ENCODE data around the gene SH3BP2. TPM values are rescaled to one million over a fixed set of nuclear protein-coding genes. Genes with fewer than 3 reads are reported as not detected.

SH3BP2 gene
- total RNA-seq, 1 experiment from 2014 or later, result 17.4 TPM

- H3K9me3 ChIP-seq (ENCODE audit: low read length), result no peaks in the 10 kb centered on the region
- intact Hi-C loops (cut with micrococcal nuclease), result no loop called here
- no peak overlapping the region for H3K4me3 ChIP-seq (ENCODE audit: low read length)
- no TSS peak for BruUV-seq (replicated peaks)
- H3K4me2 ChIP-seq (ENCODE audit: low read length), result no peak overlapping the region
- peaks cover 4% of the 10 kb centered on the region; the same call in 1 of the 2 replicates for H3K4me1 ChIP-seq (ENCODE audit: insufficient read depth, low read length)
- no peaks in the 10 kb centered on the region for H3F3A ChIP-seq (ENCODE audit: low read length, unreplicated experiment)
- DNase-seq, result no peak
- no peak overlapping the region for H2AFZ ChIP-seq (ENCODE audit: low read length)
- no peaks in the 10 kb centered on the region for H3K9me2 ChIP-seq (replicated peaks; ENCODE audit: low read length)
- CTCF ChIA-PET, result no interaction called here
- POLR2A ChIA-PET (ENCODE audit: unreplicated experiment), result no interaction called here
- ATAC-seq, result no peak
- no peak overlapping the region for H3K27ac ChIP-seq (ENCODE audit: low read length)
- H4K20me1 ChIP-seq (ENCODE audit: low read length), result no peaks in the 10 kb centered on the region
- no peak for TF ChIP-seq EZH2 (IDR thresholded peaks at IDR 0.05; ENCODE audit: low read length, unreplicated experiment)
- TF ChIP-seq EZH2phosphoT487 (IDR thresholded peaks at IDR 0.05; ENCODE audit: borderline replicate concordance, low read length), result no peak
- TF ChIP-seq, protein P1, sequence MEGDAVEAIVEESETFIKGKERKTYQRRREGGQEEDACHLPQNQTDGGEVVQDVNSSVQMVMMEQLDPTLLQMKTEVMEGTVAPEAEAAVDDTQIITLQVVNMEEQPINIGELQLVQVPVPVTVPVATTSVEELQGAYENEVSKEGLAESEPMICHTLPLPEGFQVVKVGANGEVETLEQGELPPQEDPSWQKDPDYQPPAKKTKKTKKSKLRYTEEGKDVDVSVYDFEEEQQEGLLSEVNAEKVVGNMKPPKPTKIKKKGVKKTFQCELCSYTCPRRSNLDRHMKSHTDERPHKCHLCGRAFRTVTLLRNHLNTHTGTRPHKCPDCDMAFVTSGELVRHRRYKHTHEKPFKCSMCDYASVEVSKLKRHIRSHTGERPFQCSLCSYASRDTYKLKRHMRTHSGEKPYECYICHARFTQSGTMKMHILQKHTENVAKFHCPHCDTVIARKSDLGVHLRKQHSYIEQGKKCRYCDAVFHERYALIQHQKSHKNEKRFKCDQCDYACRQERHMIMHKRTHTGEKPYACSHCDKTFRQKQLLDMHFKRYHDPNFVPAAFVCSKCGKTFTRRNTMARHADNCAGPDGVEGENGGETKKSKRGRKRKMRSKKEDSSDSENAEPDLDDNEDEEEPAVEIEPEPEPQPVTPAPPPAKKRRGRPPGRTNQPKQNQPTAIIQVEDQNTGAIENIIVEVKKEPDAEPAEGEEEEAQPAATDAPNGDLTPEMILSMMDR (conservative IDR thresholded peaks at IDR 0.05; ENCODE audit: low read depth, low read length), result no peak
- no peaks in the 10 kb centered on the region for H3K36me3 ChIP-seq (ENCODE audit: low read depth, low read length)
- H3K79me2 ChIP-seq (ENCODE audit: low read length), result 0 out of 2 replicates have a peak, but pooled peaks cover 3% of the 10 kb centered on the region
- no peak overlapping the region for H3K9ac ChIP-seq (ENCODE audit: low read length)
- no peaks in the 10 kb centered on the region for H3K27me3 ChIP-seq (ENCODE audit: low read length)
These were observed 20.8 kb downstream of the SH3BP2 start for GRCh38 chr4:2813446-2814405.

DNA sequence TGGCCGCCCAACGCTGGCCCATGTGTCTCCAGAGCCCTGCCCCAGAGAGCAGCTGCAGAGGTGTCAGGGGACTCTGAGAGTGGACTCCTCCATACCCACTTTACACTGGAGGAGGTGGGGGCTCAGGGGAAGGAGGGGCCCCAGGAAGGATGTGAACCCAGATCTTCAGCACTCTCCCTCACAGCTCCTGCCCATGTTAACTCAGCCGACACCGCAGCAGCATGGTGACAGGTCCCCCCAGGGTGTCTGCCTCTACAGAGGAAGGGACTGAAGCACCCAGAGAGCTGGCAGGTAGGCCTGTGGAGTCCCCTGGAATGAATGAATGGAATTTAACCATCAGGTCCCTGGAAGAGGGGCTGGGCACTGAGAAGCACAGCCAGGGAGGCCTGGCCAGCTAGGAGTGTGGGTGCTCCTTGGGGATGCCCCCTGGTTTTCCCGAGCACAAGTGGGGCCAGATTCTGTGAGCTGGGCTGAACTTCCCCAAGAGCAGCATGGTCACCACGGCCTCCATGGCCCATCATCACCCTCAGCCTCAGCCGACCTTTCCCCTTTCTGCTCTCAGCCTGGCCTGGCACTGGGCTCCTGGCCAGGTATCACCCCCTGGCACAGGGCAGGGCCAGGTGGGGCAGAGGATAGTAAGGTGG is 21.9 kb downstream of the SH3BP2 start:
- Histone ChIP-seq H3K36me3 (ENCODE audit: low read depth, low read length) (no peaks in the 10 kb centered on the region), H3K27ac (ENCODE audit: low read length) (no peak overlapping the region), H3K9me2 (replicated peaks; ENCODE audit: low read length) (no peaks in the 10 kb centered on the region), H3K4me2 (ENCODE audit: low read length) (no peak overlapping the region), H3K27me3 (ENCODE audit: low read length) (no peaks in the 10 kb centered on the region), H3K4me3 (ENCODE audit: low read length) (no peak overlapping the region), H3K79me2 (ENCODE audit: low read length) (peaks cover 13% of the 10 kb centered on the region; the same call in 1 of the 2 replicates), H3K4me1 (ENCODE audit: insufficient read depth, low read length) (peaks cover 4% of the 10 kb centered on the region; the same call in 1 of the 2 replicates), H4K20me1 (ENCODE audit: low read length) (no peaks in the 10 kb centered on the region), H3K9me3 (ENCODE audit: low read length) (no peaks in the 10 kb centered on the region), H3F3A (ENCODE audit: low read length, unreplicated experiment) (no peaks in the 10 kb centered on the region), H2AFZ (ENCODE audit: low read length) (no peak overlapping the region), H3K9ac (ENCODE audit: low read length) (no peak overlapping the region)
- CTCF ChIA-PET, result no interaction called here
- TF ChIP-seq EZH2 (IDR thresholded peaks at IDR 0.05; ENCODE audit: low read length, unreplicated experiment), result no peak
- TF ChIP-seq, protein P1 (conservative IDR thresholded peaks at IDR 0.05; ENCODE audit: low read depth, low read length), result no peak
- DNase-seq, result no peak
- intact Hi-C loops (cut with micrococcal nuclease), result no loop called here
- POLR2A ChIA-PET (ENCODE audit: unreplicated experiment), result no interaction called here
- ATAC-seq, result no peak
- BruUV-seq (replicated peaks), result no TSS peak

Data from PC-3 (cell line).